Fibroblast of the aortic adventitia (primary cell): ENCODE results near the gene COL18A1. TPM values are rescaled to one million over a fixed set of nuclear protein-coding genes. Genes with fewer than 3 reads are reported as not detected.

Source experiments
- DNase-seq: peaks from one replicate; pipeline ENCODE4 v3.0.0-alpha.2; 2010; ENCODE audit warnings: low read depth
- H3K4me3 ChIP-seq: 2 replicates; pipeline ENCODE4 v1.5.1; 2011; ENCODE audit warnings: low read depth, mild to moderate bottlenecking, control low read depth, low read length, moderate library complexity
- CTCF ChIP-seq: IDR thresholded peaks from 2 replicates; pipeline ENCODE4 v1.5.1; 2011; ENCODE audit warnings: mild to moderate bottlenecking, low read length, control low read depth, inconsistent platforms; ENCODE audit not compliant: insufficient read depth
- total RNA-seq: library from RNA; depleted of rRNA; stranded (reverse); fragments of >200 nt; gene quantifications from 2 replicates; pipeline ENCODE4 v1.2.3, GENCODE V29; 2012; ENCODE audit warnings: low replicate concordance

Gene COL18A1
- total RNA-seq, 1 donor, result 57.9 TPM

GRCh38 chr21:45540601-45540970 is 135.6 kb downstream of the COL18A1 start:
- DNase-seq, result peak; percentile 42
- H3K4me3 ChIP-seq, result no peak overlapping the region
- peak; percentile 32 for TF ChIP-seq CTCF

- DNase-seq, result peak; percentile 70
Observed at GRCh38 chr21:45541221-45542039, 136.5 kb downstream of the COL18A1 start.

GRCh38 chr21:45542242-45542666 is 137.3 kb downstream of the COL18A1 start, which contains the start of gene SLC19A1:
SLC19A1 (minus strand) TSS chr21:45542440; CDS start chr21:45537959, 4,481 bp downstream.
- peak; percentile 46 for DNase-seq
- TF ChIP-seq CTCF, result peak; percentile 40
- H3K4me3 ChIP-seq, result peak within 1 kb of the TSS; percentile 69

More at GRCh38 chr21:45541221-45542039, 136.5 kb downstream of the COL18A1 start:
- TF ChIP-seq CTCF, result no peak
- peak overlapping the region; percentile 69 for H3K4me3 ChIP-seq

GRCh38 chr21:45542667-45543370 is 137.9 kb downstream of the COL18A1 start:
- no peak for TF ChIP-seq CTCF
- DNase-seq, result no peak
- peak overlapping the region; percentile 69 for H3K4me3 ChIP-seq

GRCh38 chr21:45543371-45543709 is 138.4 kb downstream of the COL18A1 start:
- no peak for DNase-seq
- TF ChIP-seq CTCF, result no peak
- H3K4me3 ChIP-seq, result no peak overlapping the region

GRCh38 chr21:45543710-45544448 is 138.9 kb downstream of the COL18A1 start:
- no peak for TF ChIP-seq CTCF
- no peak overlapping the region for H3K4me3 ChIP-seq
- DNase-seq, result no peak
